Neural cell (in vitro differentiated cells): ENCODE results near the gene TRABD2B. TPM values are rescaled to one million over a fixed set of nuclear protein-coding genes. Genes with fewer than 3 reads are reported as not detected.

Source experiments
- H2AFZ ChIP-seq: fragments of 200-600, 300-800 bp; sonication (generic), shearing (Covaris generic); 2 replicates; pipeline ENCODE4 v1.6.0; 2014; ENCODE audit warnings: low read depth, mild to moderate bottlenecking, antibody characterized with exemption, low read length, moderate library complexity
- H3F3A ChIP-seq: fragments of 200-600 bp; shearing (Covaris generic); 2 replicates; pipeline ENCODE4 v1.6.1; 2016; ENCODE audit warnings: mild to moderate bottlenecking, moderate library complexity, mixed read lengths, antibody characterized with exemption, low read length; ENCODE audit not compliant: insufficient read depth, poor library complexity, severe bottlenecking
- H3K27ac ChIP-seq: fragments of 200-600, 300-800 bp; sonication (generic), shearing (Covaris generic); 2 replicates; pipeline ENCODE4 v1.5.1; 2014; ENCODE audit warnings: mild to moderate bottlenecking, low read length, moderate library complexity
- H3K27me3 ChIP-seq: fragments of 300-800, 200-600 bp; sonication (generic), shearing (Covaris generic); 2 replicates; pipeline ENCODE4 v1.6.0; 2014; ENCODE audit warnings: mild to moderate bottlenecking, low read depth, low read length, moderate library complexity; ENCODE audit not compliant: insufficient read depth
- H3K36me3 ChIP-seq: fragments of 300-800, 200-600 bp; sonication (generic), shearing (Covaris generic); 2 replicates; pipeline ENCODE4 v1.5.1; 2014; ENCODE audit warnings: mild to moderate bottlenecking, antibody characterized with exemption, low read length, moderate library complexity; ENCODE audit not compliant: insufficient read depth
- H3K4me2 ChIP-seq: fragments of 300-800, 200-600 bp; sonication (generic), shearing (Covaris generic); 2 replicates; pipeline ENCODE4 v1.6.0; 2014; ENCODE audit warnings: mild to moderate bottlenecking, low read length
- H3K4me3 ChIP-seq: fragments of 300-800, 200-600 bp; sonication (generic), shearing (Covaris generic); 2 replicates; pipeline ENCODE4 v1.5.1; 2014; ENCODE audit warnings: mild to moderate bottlenecking, low read length, moderate library complexity
- H3K79me2 ChIP-seq: fragments of 200-600 bp; shearing (Covaris generic); replicated peaks from 2 replicates; pipeline ENCODE4 v1.6.0; 2014; ENCODE audit warnings: mild to moderate bottlenecking, low read length, moderate library complexity; ENCODE audit not compliant: insufficient read depth
- H3K9ac ChIP-seq: fragments of 300-800, 200-600 bp; sonication (generic), shearing (Covaris generic); 2 replicates; pipeline ENCODE4 v1.6.1; 2016; ENCODE audit warnings: mild to moderate bottlenecking, low read length, mixed read lengths
- H3K9me2 ChIP-seq: fragments of 200-600 bp; shearing (Covaris generic); 2 replicates; pipeline ENCODE4 v1.6.1; 2016; ENCODE audit warnings: mild to moderate bottlenecking, low read length, mixed read lengths; ENCODE audit not compliant: insufficient read depth
- H3K9me3 ChIP-seq: fragments of 200-600, 300-800 bp; sonication (generic), shearing (Covaris generic); 2 replicates; pipeline ENCODE4 v1.6.1; 2016; ENCODE audit warnings: mild to moderate bottlenecking, mixed run types, low read length, moderate library complexity, mixed read lengths
- H4K20me1 ChIP-seq: fragments of 200-600 bp; shearing (Covaris generic); 2 replicates; pipeline ENCODE4 v1.6.1; 2016; ENCODE audit warnings: mild to moderate bottlenecking, mixed run types; ENCODE audit not compliant: insufficient read depth
- EP300 ChIP-seq: fragments of 450-650 bp; conservative IDR thresholded peaks from 2 replicates; pipeline ENCODE4 v1.6.1; 2014; ENCODE audit warnings: antibody characterized with exemption, mild to moderate bottlenecking, moderate library complexity; ENCODE audit not compliant: poor library complexity, severe bottlenecking
- EZH2 ChIP-seq: fragments of 200-600, 300-800 bp; shearing (Covaris generic), sonication (generic); IDR thresholded peaks from 2 replicates; pipeline ENCODE4 v1.6.1; 2014; ENCODE audit warnings: antibody characterized with exemption, low read length, borderline replicate concordance, mild to moderate bottlenecking; ENCODE audit not compliant: insufficient read depth, poor library complexity, severe bottlenecking
- MXI1 ChIP-seq: fragments of 450-650 bp; conservative IDR thresholded peaks from 2 replicates; pipeline ENCODE4 v1.6.1; 2014; ENCODE audit warnings: antibody characterized with exemption, mild to moderate bottlenecking; ENCODE audit not compliant: poor library complexity, severe bottlenecking
- POLR2AphosphoS5 ChIP-seq: IDR thresholded peaks from 2 replicates; pipeline ENCODE4 v1.6.1; 2012
- RAD21 ChIP-seq: fragments of 450-650 bp; conservative IDR thresholded peaks from 2 replicates; pipeline ENCODE4 v1.6.1; 2014; ENCODE audit warnings: antibody characterized with exemption, mild to moderate bottlenecking, moderate library complexity
- SMC3 ChIP-seq: fragments of 450-650 bp; conservative IDR thresholded peaks from 2 replicates; pipeline ENCODE4 v1.6.1; 2014; ENCODE audit warnings: antibody characterized with exemption, mild to moderate bottlenecking, moderate library complexity; ENCODE audit not compliant: poor library complexity
- TAF1 ChIP-seq: IDR thresholded peaks from 2 replicates; pipeline ENCODE4 v1.6.1; 2012; ENCODE audit warnings: low read depth
- polyA plus RNA-seq: library from polyadenylated mRNA; depleted of rRNA; stranded (reverse); fragments of >200 nt; gene quantifications from 2 replicates; pipeline ENCODE4 v1.2.3, GENCODE V29; 2014
- TF ChIP-seq, protein P1 (sequence below): IDR thresholded peaks from 2 replicates; pipeline ENCODE4 v1.6.1; 2012; ENCODE audit warnings: borderline replicate concordance
- TF ChIP-seq, protein P2 (sequence below): fragments of 450-650 bp; IDR thresholded peaks from 2 replicates; pipeline ENCODE4 v1.5.1; 2014; ENCODE audit warnings: antibody characterized with exemption, mild to moderate bottlenecking, moderate library complexity; ENCODE audit not compliant: poor library complexity, severe bottlenecking

Gene TRABD2B
- polyA plus RNA-seq, 1 donor from 2014 or later, result 0.02 TPM

DNA sequence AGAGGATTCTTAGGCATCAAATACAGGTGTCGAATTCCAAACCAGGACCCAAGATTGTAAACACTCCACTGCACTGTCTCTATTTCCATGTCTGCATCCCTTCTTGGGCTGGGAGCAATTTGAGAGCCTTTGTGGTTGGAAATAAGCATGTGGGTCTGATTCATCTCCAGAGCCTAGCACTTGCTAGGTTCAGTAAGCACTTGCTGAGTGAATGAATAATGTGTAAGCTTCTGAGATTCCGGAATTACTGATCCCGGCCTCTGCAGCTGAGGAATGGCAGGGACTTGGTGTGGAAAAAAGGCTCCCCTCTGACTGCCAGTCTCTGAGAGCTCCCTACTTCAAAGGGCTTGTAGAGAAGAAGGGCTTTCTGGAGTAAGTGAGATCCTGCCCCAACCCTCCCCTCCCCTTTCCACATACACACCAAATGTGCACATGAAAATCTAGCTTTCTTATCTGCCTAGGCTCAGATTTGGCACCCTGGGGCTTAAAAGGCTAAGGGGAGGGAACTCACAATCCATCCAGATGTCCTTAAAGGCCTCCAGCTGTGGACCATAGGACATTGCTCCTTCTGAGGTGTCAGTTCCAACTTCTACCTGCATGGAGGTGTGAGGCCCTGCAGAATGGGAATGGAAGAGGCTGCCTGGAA lies 39.6 kb upstream of the TRABD2B start:
- H3K79me2 ChIP-seq, result no peaks in the 10 kb centered on the region
- no peaks in the 10 kb centered on the region for H4K20me1 ChIP-seq
- H3K9ac ChIP-seq, result no peak overlapping the region
- no peaks in the 10 kb centered on the region for H3K36me3 ChIP-seq
- H3K27ac ChIP-seq, result no peak overlapping the region
- no peaks in the 10 kb centered on the region for H3K9me2 ChIP-seq
- H2AFZ ChIP-seq, result no peak overlapping the region
- H3K27me3 ChIP-seq, result no peaks in the 10 kb centered on the region
- H3K9me3 ChIP-seq, result no peaks in the 10 kb centered on the region
- H3K4me3 ChIP-seq, result no peak overlapping the region
- TF ChIP-seq MXI1 (no peak), TAF1 (no peak), EP300 (no peak), SMC3 (no peak), EZH2 (no peak), RAD21 (no peak), POLR2AphosphoS5 (no peak)
- TF ChIP-seq, protein P1, sequence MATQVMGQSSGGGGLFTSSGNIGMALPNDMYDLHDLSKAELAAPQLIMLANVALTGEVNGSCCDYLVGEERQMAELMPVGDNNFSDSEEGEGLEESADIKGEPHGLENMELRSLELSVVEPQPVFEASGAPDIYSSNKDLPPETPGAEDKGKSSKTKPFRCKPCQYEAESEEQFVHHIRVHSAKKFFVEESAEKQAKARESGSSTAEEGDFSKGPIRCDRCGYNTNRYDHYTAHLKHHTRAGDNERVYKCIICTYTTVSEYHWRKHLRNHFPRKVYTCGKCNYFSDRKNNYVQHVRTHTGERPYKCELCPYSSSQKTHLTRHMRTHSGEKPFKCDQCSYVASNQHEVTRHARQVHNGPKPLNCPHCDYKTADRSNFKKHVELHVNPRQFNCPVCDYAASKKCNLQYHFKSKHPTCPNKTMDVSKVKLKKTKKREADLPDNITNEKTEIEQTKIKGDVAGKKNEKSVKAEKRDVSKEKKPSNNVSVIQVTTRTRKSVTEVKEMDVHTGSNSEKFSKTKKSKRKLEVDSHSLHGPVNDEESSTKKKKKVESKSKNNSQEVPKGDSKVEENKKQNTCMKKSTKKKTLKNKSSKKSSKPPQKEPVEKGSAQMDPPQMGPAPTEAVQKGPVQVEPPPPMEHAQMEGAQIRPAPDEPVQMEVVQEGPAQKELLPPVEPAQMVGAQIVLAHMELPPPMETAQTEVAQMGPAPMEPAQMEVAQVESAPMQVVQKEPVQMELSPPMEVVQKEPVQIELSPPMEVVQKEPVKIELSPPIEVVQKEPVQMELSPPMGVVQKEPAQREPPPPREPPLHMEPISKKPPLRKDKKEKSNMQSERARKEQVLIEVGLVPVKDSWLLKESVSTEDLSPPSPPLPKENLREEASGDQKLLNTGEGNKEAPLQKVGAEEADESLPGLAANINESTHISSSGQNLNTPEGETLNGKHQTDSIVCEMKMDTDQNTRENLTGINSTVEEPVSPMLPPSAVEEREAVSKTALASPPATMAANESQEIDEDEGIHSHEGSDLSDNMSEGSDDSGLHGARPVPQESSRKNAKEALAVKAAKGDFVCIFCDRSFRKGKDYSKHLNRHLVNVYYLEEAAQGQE, result no peak
- TF ChIP-seq, protein P2, sequence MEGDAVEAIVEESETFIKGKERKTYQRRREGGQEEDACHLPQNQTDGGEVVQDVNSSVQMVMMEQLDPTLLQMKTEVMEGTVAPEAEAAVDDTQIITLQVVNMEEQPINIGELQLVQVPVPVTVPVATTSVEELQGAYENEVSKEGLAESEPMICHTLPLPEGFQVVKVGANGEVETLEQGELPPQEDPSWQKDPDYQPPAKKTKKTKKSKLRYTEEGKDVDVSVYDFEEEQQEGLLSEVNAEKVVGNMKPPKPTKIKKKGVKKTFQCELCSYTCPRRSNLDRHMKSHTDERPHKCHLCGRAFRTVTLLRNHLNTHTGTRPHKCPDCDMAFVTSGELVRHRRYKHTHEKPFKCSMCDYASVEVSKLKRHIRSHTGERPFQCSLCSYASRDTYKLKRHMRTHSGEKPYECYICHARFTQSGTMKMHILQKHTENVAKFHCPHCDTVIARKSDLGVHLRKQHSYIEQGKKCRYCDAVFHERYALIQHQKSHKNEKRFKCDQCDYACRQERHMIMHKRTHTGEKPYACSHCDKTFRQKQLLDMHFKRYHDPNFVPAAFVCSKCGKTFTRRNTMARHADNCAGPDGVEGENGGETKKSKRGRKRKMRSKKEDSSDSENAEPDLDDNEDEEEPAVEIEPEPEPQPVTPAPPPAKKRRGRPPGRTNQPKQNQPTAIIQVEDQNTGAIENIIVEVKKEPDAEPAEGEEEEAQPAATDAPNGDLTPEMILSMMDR, result no peak
- H3F3A ChIP-seq, result no peaks in the 10 kb centered on the region
- no peak overlapping the region for H3K4me2 ChIP-seq

DNA sequence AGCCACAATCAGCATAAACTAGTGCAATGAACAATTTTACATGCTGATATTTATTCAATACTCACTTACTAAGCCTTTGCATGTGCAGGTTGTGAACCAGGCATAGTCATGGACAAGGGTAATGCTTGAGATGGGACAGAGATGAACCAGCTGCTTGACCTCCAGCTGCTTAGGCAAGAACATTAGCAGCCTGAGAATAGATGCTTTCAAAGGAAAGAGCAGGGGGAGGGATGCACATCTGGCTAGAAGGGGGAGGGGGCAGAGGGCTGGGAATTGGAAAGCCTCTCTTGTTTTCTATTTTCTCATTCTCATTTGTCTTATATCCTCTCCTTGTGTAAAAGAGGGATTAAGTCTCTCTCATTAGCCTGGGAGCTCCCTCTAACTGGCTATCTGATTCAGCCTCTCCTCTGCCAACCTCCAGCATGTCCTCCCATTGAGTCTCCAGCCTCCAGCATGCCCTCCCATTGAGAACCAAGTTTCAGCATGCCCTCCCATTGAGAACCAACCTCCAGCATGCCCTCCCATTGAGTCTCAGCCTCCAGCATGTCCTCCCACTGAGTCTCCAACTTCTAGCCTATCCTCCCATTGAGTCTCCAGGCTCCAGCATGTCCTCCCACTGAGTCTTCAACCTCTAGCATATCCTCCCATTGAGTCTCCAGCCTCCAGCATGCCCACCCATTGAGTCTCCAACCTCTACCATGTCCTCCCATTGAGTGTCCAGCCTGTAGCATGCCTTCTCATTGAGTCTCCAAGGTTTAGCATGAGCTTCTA lies 38.4 kb upstream of the TRABD2B start:
- Histone ChIP-seq H3K4me3 (no peak overlapping the region), H3K9me2 (no peaks in the 10 kb centered on the region), H3F3A (no peaks in the 10 kb centered on the region), H3K9ac (no peak overlapping the region), H3K36me3 (no peaks in the 10 kb centered on the region), H3K9me3 (no peaks in the 10 kb centered on the region), H4K20me1 (no peaks in the 10 kb centered on the region), H3K27ac (no peak overlapping the region), H3K27me3 (no peaks in the 10 kb centered on the region), H2AFZ (no peak overlapping the region), H3K4me2 (no peak overlapping the region), H3K79me2 (no peaks in the 10 kb centered on the region)
- TF ChIP-seq SMC3 (no peak), POLR2AphosphoS5 (no peak), TAF1 (no peak), EZH2 (no peak)
- TF ChIP-seq, protein P1, result no peak
